ENCODE data around the gene AADACL4. TPM values are rescaled to one million over a fixed set of nuclear protein-coding genes. Genes with fewer than 3 reads are reported as not detected.

AADACL4 gene
- total and polyA plus RNA-seq, 2 experiments from 2014 or later = not detected

GRCh38 chr1:12615159-12615864, 28.6 kb upstream of the AADACL4 start (continued):
- TF ChIP-seq ZNF462 (CRISPR knock-in tag; IDR thresholded peaks at IDR 0.05) (no peak), POLR2AphosphoS5 (IDR thresholded peaks at IDR 0.05; ENCODE audit: low read depth) (no peak), ETS1 (IDR thresholded peaks at IDR 0.05) (no peak), JUNB (IDR thresholded peaks at IDR 0.05; ENCODE audit: unreplicated experiment) (no peak), NANOG (IDR thresholded peaks at IDR 0.05; ENCODE audit: borderline replicate concordance) (no peak), STAT1 (IDR thresholded peaks at IDR 0.05; ENCODE audit: unreplicated experiment) (no peak), REST (IDR thresholded peaks at IDR 0.05; ENCODE audit: unreplicated experiment) (no peak)

Measured in GM23338 (cell line).